Adrenal gland (tissue), 5 donors: ENCODE data around the gene NDUFAF8.

Experiments used
- CTCF ChIP-seq, 6 experiments: fragments of 450-650 bp in 4 of 6; fragments of 200-600 bp in 2 of 6; sonication (generic) in 1 of 6; IDR thresholded peaks; 1 replicate in 5 of 6; 2 replicates in 1 of 6; pipeline versions ENCODE4 v1.5.1 to v1.8.0; 2016 to 2021; ENCODE audit warnings: antibody characterized with exemption in 6 of 6, mild to moderate bottlenecking in 2 of 6, moderate library complexity in 1 of 6
- POLR2A ChIP-seq, 2 donors: fragments of 450-650 bp; IDR thresholded peaks; one replicate each; pipeline ENCODE4 v1.6.1; 2017; ENCODE audit warnings: antibody characterized with exemption in 2 of 2, mild to moderate bottlenecking in 2 of 2, moderate library complexity in 1 of 2
- donor health status: DM: no; HTN: no; CAD: no.

DNA sequence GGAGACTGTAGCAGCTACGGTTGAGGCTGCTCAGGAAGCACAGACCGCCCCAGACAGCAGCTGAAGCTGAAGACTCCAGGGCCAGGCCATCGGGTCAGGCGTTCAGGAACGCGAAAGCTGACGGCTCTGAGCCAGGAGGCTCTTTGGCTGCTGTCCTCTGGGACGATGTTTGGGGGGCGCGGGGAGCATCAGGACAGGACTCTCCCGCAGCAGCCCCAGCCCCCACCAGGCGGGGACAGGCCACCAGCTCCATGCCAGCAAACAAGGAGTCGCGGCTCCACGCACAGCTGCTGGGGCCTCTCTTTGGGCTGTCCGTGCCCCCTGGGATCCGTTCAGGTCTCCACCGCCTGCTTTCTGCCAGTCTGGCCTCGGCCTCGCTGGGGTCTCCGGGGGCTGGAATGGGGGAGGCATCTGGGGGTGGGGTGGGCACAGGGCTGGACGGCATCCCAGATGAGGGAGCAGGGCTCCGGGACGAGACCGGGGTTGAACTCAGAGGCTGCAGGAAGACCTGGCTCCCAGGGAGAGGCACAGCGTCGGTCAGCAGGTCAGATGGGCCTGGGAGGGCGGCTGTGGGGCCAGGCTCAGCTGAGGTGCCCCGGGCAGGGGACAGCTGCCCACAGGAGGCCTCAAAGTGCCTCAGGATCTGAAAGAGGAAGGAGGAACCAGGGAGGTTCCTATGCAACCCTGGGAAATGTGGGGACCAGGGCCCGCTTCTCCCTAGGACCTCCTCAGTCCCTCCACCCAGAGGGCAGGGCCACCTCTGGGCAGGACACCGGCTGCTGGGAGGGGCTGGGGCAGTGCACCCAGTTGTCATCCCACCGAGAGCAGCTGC lies 10.1 kb upstream of the NDUFAF8 start:
- TF ChIP-seq CTCF (IDR thresholded peaks at IDR 0.05): no peak
- no peak for TF ChIP-seq POLR2A (IDR thresholded peaks at IDR 0.05)
